Activated T-helper 2 cell treated with anti-CD3 and anti-CD28 coated beads, Interferon-gamma antibody, Interleukin-2, Interleukin-4, amounts not matched to agents 10 μg/mL and 5 μg/mL and 100 μg/mL, durations not matched to agents 14 hours and 24 hours and 36 hours (primary cell): ENCODE measurements around the gene CAMK2B. TPM values are rescaled to one million over a fixed set of nuclear protein-coding genes. Genes with fewer than 3 reads are reported as not detected.

Experiments used
- DNase-seq: peaks from one replicate; pipeline ENCODE4 v3.0.0; 2021; ENCODE audit warnings: low spot score
- H3K27ac Mint-ChIP-seq: one replicate; pipeline ENCODE4 v1.8.0; 2021; ENCODE audit warnings: mixed read lengths
- H3K27me3 Mint-ChIP-seq: one replicate; pipeline ENCODE4 v1.8.0; 2021; ENCODE audit warnings: low read depth, mixed read lengths
- H3K36me3 Mint-ChIP-seq: one replicate; pipeline ENCODE4 v1.8.0; 2021; ENCODE audit warnings: low read depth, mixed read lengths
- H3K4me1 Mint-ChIP-seq: one replicate; pipeline ENCODE4 v1.8.0; 2021; ENCODE audit warnings: low read depth, mixed read lengths
- H3K4me3 Mint-ChIP-seq: one replicate; pipeline ENCODE4 v1.8.0; 2021; ENCODE audit warnings: low read depth, mild to moderate bottlenecking, moderate library complexity, mixed read lengths
- H3K9me3 Mint-ChIP-seq: one replicate; pipeline ENCODE4 v1.8.0; 2021; ENCODE audit warnings: mixed read lengths
- intact Hi-C: fragments of 100-400 bp; cut with micrococcal nuclease; formaldehyde crosslinking; loops from one replicate; pipeline ENCODE4 v1.15.1; 2023
- total RNA-seq: library from RNA; stranded (reverse); gene quantifications from 2 replicates; pipeline ENCODE4 v1.2.3, GENCODE V29; 2022

CAMK2B gene
- total RNA-seq, 1 donor from 2014 or later: 1.9 TPM

- Mint-ChIP-seq H3K27ac (no peak overlapping the region), H3K36me3 (no peaks in the 10 kb centered on the region), H3K9me3 (no peaks in the 10 kb centered on the region), H3K27me3 (peaks cover 39% of the 10 kb centered on the region), H3K4me3 (no peak overlapping the region), H3K4me1 (no peaks in the 10 kb centered on the region)
- no peak for DNase-seq
- intact Hi-C loops: no loop called here
Measured at GRCh38 chr7:44346063-44346462, 20.7 kb upstream of the CAMK2B start.

- no peak overlapping the region for H3K4me3 Mint-ChIP-seq
- peaks cover 41% of the 10 kb centered on the region for H3K27me3 Mint-ChIP-seq
- H3K4me1 Mint-ChIP-seq: no peaks in the 10 kb centered on the region
- no peak overlapping the region for H3K27ac Mint-ChIP-seq
- intact Hi-C loops: no loop called here
- peaks cover 7% of the 10 kb centered on the region for H3K9me3 Mint-ChIP-seq
- H3K36me3 Mint-ChIP-seq: no peaks in the 10 kb centered on the region
- DNase-seq: no peak
Measured at GRCh38 chr7:44341401-44341800, 16.0 kb upstream of the CAMK2B start.

- intact Hi-C loops: no loop called here
- Mint-ChIP-seq H3K4me3 (no peak overlapping the region), H3K27me3 (peaks cover 27% of the 10 kb centered on the region), H3K27ac (no peak overlapping the region), H3K9me3 (peaks cover 7% of the 10 kb centered on the region), H3K36me3 (no peaks in the 10 kb centered on the region), H3K4me1 (no peaks in the 10 kb centered on the region)
- no peak for DNase-seq
Measured at GRCh38 chr7:44338600-44338999, 13.2 kb upstream of the CAMK2B start.

GRCh38 chr7:44336491-44336890 is 11.1 kb upstream of the CAMK2B start:
- Mint-ChIP-seq H3K36me3 (no peaks in the 10 kb centered on the region), H3K27ac (no peak overlapping the region), H3K4me1 (no peaks in the 10 kb centered on the region), H3K9me3 (peaks cover 7% of the 10 kb centered on the region), H3K27me3 (peaks cover 30% of the 10 kb centered on the region), H3K4me3 (no peak overlapping the region)
- DNase-seq: no peak
- intact Hi-C loops: no loop called here

- intact Hi-C loops: no loop called here
- Mint-ChIP-seq H3K9me3 (peaks cover 7% of the 10 kb centered on the region), H3K27ac (no peak overlapping the region), H3K36me3 (no peaks in the 10 kb centered on the region), H3K4me1 (no peaks in the 10 kb centered on the region), H3K27me3 (peaks cover 30% of the 10 kb centered on the region), H3K4me3 (no peak overlapping the region)
- no peak for DNase-seq
Measured at GRCh38 chr7:44335184-44335583, 9.8 kb upstream of the CAMK2B start.

- Mint-ChIP-seq H3K36me3 (no peaks in the 10 kb centered on the region), H3K27me3 (peaks cover 29% of the 10 kb centered on the region), H3K4me1 (no peaks in the 10 kb centered on the region), H3K27ac (no peak overlapping the region), H3K9me3 (peaks cover 7% of the 10 kb centered on the region), H3K4me3 (no peak overlapping the region)
- DNase-seq: no peak
- intact Hi-C loops: no loop called here
Measured at GRCh38 chr7:44334734-44335097, 9.3 kb upstream of the CAMK2B start.

GRCh38 chr7:44333911-44334733 is 8.7 kb upstream of the CAMK2B start:
- H3K9me3 Mint-ChIP-seq: peaks cover 7% of the 10 kb centered on the region
- peaks cover 26% of the 10 kb centered on the region for H3K27me3 Mint-ChIP-seq
- no peak for DNase-seq
- intact Hi-C loops: no loop called here
- no peaks in the 10 kb centered on the region for H3K4me1 Mint-ChIP-seq
- no peak overlapping the region for H3K27ac Mint-ChIP-seq
- H3K4me3 Mint-ChIP-seq: no peak overlapping the region
- no peaks in the 10 kb centered on the region for H3K36me3 Mint-ChIP-seq

GRCh38 chr7:44331682-44332081 is 6.3 kb upstream of the CAMK2B start:
- Mint-ChIP-seq H3K27ac (no peak overlapping the region), H3K36me3 (no peaks in the 10 kb centered on the region), H3K9me3 (no peaks in the 10 kb centered on the region), H3K4me1 (no peaks in the 10 kb centered on the region), H3K4me3 (no peak overlapping the region), H3K27me3 (peaks cover 22% of the 10 kb centered on the region)
- no peak for DNase-seq
- intact Hi-C loops: no loop called here

GRCh38 chr7:44330331-44330730 is 4.9 kb upstream of the CAMK2B start:
- no peak overlapping the region for H3K27ac Mint-ChIP-seq
- DNase-seq: no peak
- intact Hi-C loops: no loop called here
- H3K4me3 Mint-ChIP-seq: no peak overlapping the region
- no peaks in the 10 kb centered on the region for H3K9me3 Mint-ChIP-seq
- peaks cover 3% of the 10 kb centered on the region for H3K4me1 Mint-ChIP-seq
- H3K36me3 Mint-ChIP-seq: no peaks in the 10 kb centered on the region
- peaks cover 26% of the 10 kb centered on the region for H3K27me3 Mint-ChIP-seq

- DNase-seq: no peak
- Mint-ChIP-seq H3K36me3 (no peaks in the 10 kb centered on the region), H3K27me3 (peaks cover 26% of the 10 kb centered on the region), H3K4me1 (peaks cover 3% of the 10 kb centered on the region), H3K9me3 (no peaks in the 10 kb centered on the region), H3K4me3 (no peak overlapping the region), H3K27ac (no peak overlapping the region)
- intact Hi-C loops: no loop called here
Measured at GRCh38 chr7:44329888-44330287, 4.5 kb upstream of the CAMK2B start.

- Mint-ChIP-seq H3K9me3 (no peaks in the 10 kb centered on the region), H3K36me3 (no peaks in the 10 kb centered on the region), H3K27me3 (peaks cover 32% of the 10 kb centered on the region), H3K27ac (no peak overlapping the region), H3K4me1 (peaks cover 3% of the 10 kb centered on the region), H3K4me3 (no peak overlapping the region)
- no peak for DNase-seq
- intact Hi-C loops: no loop called here
Measured at GRCh38 chr7:44329081-44329480, 3.7 kb upstream of the CAMK2B start.

GRCh38 chr7:44327981-44328380 is 2.6 kb upstream of the CAMK2B start:
- intact Hi-C loops: no loop called here
- DNase-seq: no peak

GRCh38 chr7:44326261-44327125 is 1.1 kb upstream of the CAMK2B start:
- intact Hi-C loops: no loop called here
- DNase-seq: no peak
- Mint-ChIP-seq H3K4me3 (peak overlapping the region; percentile 21), H3K27ac (no peak overlapping the region), H3K27me3 (peaks cover 47% of the 10 kb centered on the region), H3K9me3 (no peaks in the 10 kb centered on the region), H3K36me3 (no peaks in the 10 kb centered on the region), H3K4me1 (peaks cover 3% of the 10 kb centered on the region)

More at GRCh38 chr7:44327981-44328380, 2.6 kb upstream of the CAMK2B start:
- Mint-ChIP-seq H3K4me1 (peaks cover 3% of the 10 kb centered on the region), H3K9me3 (no peaks in the 10 kb centered on the region), H3K27me3 (peaks cover 43% of the 10 kb centered on the region), H3K27ac (no peak overlapping the region), H3K4me3 (no peak overlapping the region), H3K36me3 (no peaks in the 10 kb centered on the region)
